Psoas muscle (tissue), 8 donors: Measurements from ENCODE around the gene PAPPA. TPM values are rescaled to one million over a fixed set of nuclear protein-coding genes. Genes with fewer than 3 reads are reported as not detected.

Experiments
- ATAC-seq, 4 donors: fragments of 200-7000 bp; cut with Tn5 transposase; one replicate each; pipeline ENCODE4 v1.9.1; 2020; ENCODE audit warnings: moderate library complexity in 3 of 4, mild to moderate bottlenecking in 2 of 4
- DNase-seq, 2 donors: peaks; one replicate each; pipeline ENCODE4 v3.0.0-alpha.2; 2020
- H3K27ac ChIP-seq: fragments of 200-600 bp; one replicate; pipeline ENCODE4 v1.8.0; 2022
- H3K27me3 ChIP-seq, 3 donors: fragments of 200-600 bp in 1 of 3; one replicate each; pipeline versions ENCODE4 v1.6.1 to v1.8.0; 2013 to 2022; ENCODE audit warnings: low read length in 2 of 3, mild to moderate bottlenecking in 2 of 3, moderate library complexity in 1 of 3; ENCODE audit not compliant: insufficient read depth in 3 of 3
- H3K36me3 ChIP-seq, 2 donors: fragments of 200-600 bp in 1 of 2; one replicate each; pipeline versions ENCODE4 v1.6.1 to v1.8.0; 2013 to 2022; ENCODE audit warnings: low read depth in 1 of 2, mild to moderate bottlenecking in 1 of 2, moderate library complexity in 1 of 2; ENCODE audit not compliant: insufficient read depth in 1 of 2
- H3K4me1 ChIP-seq: fragments of 200-600 bp; one replicate; pipeline ENCODE4 v1.8.0; 2022
- H3K4me3 ChIP-seq: fragments of 200-600 bp; one replicate; pipeline ENCODE4 v1.8.0; 2022; ENCODE audit warnings: mild to moderate bottlenecking
- H3K9me3 ChIP-seq: fragments of 200-600 bp; one replicate; pipeline ENCODE4 v1.8.0; 2022
- WGBS, 3 donors: extraction: QIAGEN DNeasy Blood & Tissue Kit; methylation state at CpG; one replicate each; pipeline versions ENCODE4 v1.1.6 to v1.1.7; 2013; 5-methylcytosine and 5-hydroxymethylcytosine counted together
- intact Hi-C, 2 donors: fragments of 100-400 bp; cut with DNase I; formaldehyde crosslinking; loops; one replicate each; pipeline versions ENCODE4 v1.11.0 to v1.14.2; 2022
- polyA plus RNA-seq, 3 donors: library from polyadenylated mRNA; stranded (reverse); fragments of 200-250 nt; gene quantifications; one replicate each; pipeline ENCODE4 v1.2.3, GENCODE V29; 2013
- total RNA-seq, 4 donors: library from RNA; stranded (reverse); fragmentation: NEBNext Ultra II Directional in 2 of 4; extraction: Animal tissue kit (Norgen Biotek cat#: 25700) in 2 of 4; gene quantifications; one replicate each; pipeline versions ENCODE4 v1.2.1 to v1.2.4, GENCODE V29; 2021 to 2023
- TF ChIP-seq, protein P1 (sequence below): fragments of 200-600 bp; IDR thresholded peaks from one replicate; pipeline ENCODE4 v1.8.0; 2022; ENCODE audit warnings: antibody characterized with exemption
- donor health status: healthy with polysubstance abuse.
- donor health status: DM: no; HTN: no; CAD: no; lungs with moderate emphysema.
- donor health status: Bipolar disorder and iron deficiency.
- donor health status: healthy.
- donor health status: DM: yes; HTN: yes; CAD: no.
- donor health status: DM: no; HTN: no; CAD: no.
- donor health status: DM: no; HTN: no; CAD: no.
- donor health status: DM: yes; HTN: yes; CAD: no.

The PAPPA gene
- total and polyA plus RNA-seq, 7 donors, result 0.07 to 0.88 (median 0.61) TPM

DNA sequence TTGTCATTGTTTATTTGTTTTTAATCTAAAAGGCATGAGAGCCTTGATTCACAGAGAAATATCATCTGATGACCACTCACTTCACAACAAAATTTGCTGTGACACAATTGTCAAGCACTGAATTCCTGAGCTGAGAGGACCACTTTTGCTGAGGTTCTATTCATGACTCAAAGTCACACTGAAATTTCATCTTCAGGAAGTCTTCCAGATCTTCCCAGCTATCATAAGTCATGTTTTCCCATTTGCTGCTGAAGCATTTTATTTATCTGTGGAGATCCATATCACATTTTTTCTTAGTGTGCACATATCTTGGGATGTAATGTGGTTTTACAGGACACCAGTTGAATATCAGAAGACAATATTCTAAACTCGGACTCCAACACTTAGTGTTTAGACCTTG is 278.5 kb downstream of the PAPPA start:
- H3K4me3 ChIP-seq, result no peak overlapping the region
- H3K9me3 ChIP-seq, result no peaks in the 10 kb centered on the region
- H3K27me3 ChIP-seq, result no peaks in the 10 kb centered on the region
- no peak overlapping the region for H3K27ac ChIP-seq
- DNase-seq, result no peak
- 83 to 95% (median 87%) methylated on average over 1 of the region's 1 CpG for WGBS, 3 donors
- no peaks in the 10 kb centered on the region for H3K36me3 ChIP-seq
- TF ChIP-seq, protein P1, sequence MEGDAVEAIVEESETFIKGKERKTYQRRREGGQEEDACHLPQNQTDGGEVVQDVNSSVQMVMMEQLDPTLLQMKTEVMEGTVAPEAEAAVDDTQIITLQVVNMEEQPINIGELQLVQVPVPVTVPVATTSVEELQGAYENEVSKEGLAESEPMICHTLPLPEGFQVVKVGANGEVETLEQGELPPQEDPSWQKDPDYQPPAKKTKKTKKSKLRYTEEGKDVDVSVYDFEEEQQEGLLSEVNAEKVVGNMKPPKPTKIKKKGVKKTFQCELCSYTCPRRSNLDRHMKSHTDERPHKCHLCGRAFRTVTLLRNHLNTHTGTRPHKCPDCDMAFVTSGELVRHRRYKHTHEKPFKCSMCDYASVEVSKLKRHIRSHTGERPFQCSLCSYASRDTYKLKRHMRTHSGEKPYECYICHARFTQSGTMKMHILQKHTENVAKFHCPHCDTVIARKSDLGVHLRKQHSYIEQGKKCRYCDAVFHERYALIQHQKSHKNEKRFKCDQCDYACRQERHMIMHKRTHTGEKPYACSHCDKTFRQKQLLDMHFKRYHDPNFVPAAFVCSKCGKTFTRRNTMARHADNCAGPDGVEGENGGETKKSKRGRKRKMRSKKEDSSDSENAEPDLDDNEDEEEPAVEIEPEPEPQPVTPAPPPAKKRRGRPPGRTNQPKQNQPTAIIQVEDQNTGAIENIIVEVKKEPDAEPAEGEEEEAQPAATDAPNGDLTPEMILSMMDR, result no peak
- intact Hi-C loops, result no loop called here
- no peaks in the 10 kb centered on the region for H3K4me1 ChIP-seq
- ATAC-seq, result no peak

DNA sequence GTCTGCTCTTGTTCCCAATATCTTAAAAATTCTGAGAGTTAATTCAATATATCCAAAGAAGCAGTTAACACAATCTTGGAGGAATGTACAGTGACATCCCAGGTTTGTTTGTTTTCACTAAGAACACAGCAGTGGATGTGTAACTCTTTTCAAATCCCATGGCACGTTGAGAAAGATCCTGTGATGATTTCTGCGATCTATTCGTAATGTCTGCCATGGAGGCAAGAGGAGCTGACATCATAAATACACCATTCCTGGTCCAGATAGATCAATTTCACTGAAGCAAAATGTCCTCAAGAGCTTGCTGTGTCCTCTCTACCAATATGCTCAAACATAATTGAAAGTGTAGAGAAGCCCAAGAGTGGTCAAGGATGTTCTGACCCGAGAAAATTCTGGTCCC is 280.7 kb downstream of the PAPPA start:
- DNase-seq (no peak), ATAC-seq (no peak)
- TF ChIP-seq, protein P1, result no peak
- 61 to 74% (median 71%) methylated on average over 4 of the region's 4 CpGs for WGBS, 3 donors
- intact Hi-C loops, result no loop called here
- no peak overlapping the region for H3K4me3 ChIP-seq
- H3K27me3 ChIP-seq, result no peaks in the 10 kb centered on the region
- no peaks in the 10 kb centered on the region for H3K4me1 ChIP-seq
- H3K27ac ChIP-seq, result no peak overlapping the region
- peaks cover 2 to 4% of the 10 kb centered on the region in 2 donors for H3K36me3 ChIP-seq
- no peaks in the 10 kb centered on the region for H3K9me3 ChIP-seq

DNA sequence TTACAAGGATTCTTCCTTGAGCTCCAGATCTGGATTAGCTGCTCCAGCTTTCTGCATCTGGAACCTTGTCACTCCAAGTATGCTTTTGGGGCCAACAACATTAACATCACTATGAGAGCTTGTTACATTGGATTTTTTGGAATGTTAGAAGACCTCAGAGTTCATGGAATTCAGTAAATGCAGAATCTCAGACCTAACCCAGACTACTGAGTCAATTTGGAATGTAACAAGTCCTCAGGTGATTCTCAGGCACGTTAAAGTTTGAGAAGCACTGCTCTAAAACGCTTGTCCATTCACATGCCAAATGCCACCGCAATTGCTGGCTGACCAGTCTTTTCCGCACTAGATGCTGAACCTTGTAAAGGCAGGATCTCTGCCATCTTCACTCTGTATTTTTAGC is 282.1 kb downstream of the PAPPA start:
- intact Hi-C loops, result no loop called here
- no peaks in the 10 kb centered on the region for H3K27me3 ChIP-seq
- 59 to 61% (median 60%) methylated on average over 4 of the region's 4 CpGs for WGBS, 3 donors
- H3K9me3 ChIP-seq, result no peaks in the 10 kb centered on the region
- no peak overlapping the region for H3K27ac ChIP-seq
- TF ChIP-seq, protein P1, result no peak
- DNase-seq (no peak), ATAC-seq (no peak)
- H3K36me3 ChIP-seq, result peaks cover 7 to 14% of the 10 kb centered on the region in 2 donors
- H3K4me1 ChIP-seq, result no peaks in the 10 kb centered on the region
- no peak overlapping the region for H3K4me3 ChIP-seq

DNA sequence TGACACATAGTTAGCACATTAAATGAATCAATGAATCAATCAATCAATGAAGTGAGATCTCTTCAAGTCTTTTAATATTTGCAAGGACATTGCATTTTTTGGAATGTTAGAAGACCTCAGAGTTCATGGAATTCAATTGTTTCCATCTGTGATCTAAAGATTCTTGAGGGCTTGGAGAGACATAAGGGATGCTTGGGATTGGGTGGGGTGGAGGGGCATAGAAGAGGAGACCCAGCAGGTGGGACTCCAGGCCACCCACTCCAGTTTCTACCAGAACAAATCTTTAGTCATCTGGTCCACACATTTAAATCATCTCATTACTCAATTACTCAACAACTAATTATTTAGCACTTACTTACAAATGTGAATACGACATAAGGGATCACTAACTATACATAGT is 282.5 kb downstream of the PAPPA start:
- WGBS, 3 donors, result 96 to 100% (median 98%) methylated on average over 1 of the region's 1 CpG
- no peak overlapping the region for H3K27ac ChIP-seq
- no peak overlapping the region for H3K4me3 ChIP-seq
- no peaks in the 10 kb centered on the region for H3K9me3 ChIP-seq
- intact Hi-C loops, result no loop called here
- H3K4me1 ChIP-seq, result no peaks in the 10 kb centered on the region
- H3K36me3 ChIP-seq, result peaks cover 8 to 18% of the 10 kb centered on the region in 2 donors
- H3K27me3 ChIP-seq, result no peaks in the 10 kb centered on the region
- DNase-seq, result no peak
- TF ChIP-seq, protein P1, result no peak
- no peak for ATAC-seq
